OCI-LY3 (cell line): ENCODE data around the gene TMEM151A.

Experiments used
- EZH2phosphoT487 ChIP-seq: fragments of 200-600 bp; shearing (Covaris generic); IDR thresholded peaks from 2 replicates; pipeline ENCODE4 v1.6.1; 2018; ENCODE audit warnings: antibody characterized with exemption, mixed run types, low read depth
- TF ChIP-seq, protein P1 (sequence below): fragments of 200-600, 300-600 bp; sonication (generic); IDR thresholded peaks from 2 replicates; pipeline ENCODE4 v1.5.1; 2014; ENCODE audit warnings: antibody characterized with exemption, low read length, low read depth

DNA sequence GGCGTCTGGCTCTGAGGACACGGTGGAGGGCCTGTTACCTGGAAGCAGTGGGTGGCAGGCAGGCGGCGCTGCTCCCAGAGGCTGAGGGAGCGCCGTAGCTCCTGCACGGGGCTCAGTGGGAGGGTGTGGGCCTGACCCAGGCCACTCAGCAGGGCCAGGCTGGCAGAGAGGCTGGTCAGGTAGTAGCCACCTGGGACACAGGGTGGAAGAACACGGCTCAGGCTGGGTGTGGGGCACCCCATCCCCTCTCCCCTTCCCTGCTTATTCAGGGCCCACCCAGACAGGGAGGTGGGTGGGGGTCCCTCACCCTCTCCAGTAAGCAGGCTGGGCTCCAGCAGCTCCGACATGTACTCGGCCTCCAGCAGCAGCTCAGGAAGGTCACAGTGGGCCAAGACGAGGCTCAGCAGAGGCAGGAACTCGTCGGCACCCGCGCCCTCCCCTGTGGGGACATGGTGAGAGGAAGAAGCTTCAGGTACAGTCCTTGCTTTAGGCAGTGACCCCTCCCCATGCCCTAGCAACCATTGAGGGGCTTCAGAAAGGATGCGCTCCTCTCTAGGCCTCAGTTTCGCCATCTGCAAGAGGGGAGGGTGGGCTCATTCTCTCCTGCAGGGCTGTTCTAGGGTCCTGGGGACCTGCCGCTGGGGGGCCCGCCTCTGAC is 41.7 kb downstream of the TMEM151A start:
- TF ChIP-seq, protein P1, sequence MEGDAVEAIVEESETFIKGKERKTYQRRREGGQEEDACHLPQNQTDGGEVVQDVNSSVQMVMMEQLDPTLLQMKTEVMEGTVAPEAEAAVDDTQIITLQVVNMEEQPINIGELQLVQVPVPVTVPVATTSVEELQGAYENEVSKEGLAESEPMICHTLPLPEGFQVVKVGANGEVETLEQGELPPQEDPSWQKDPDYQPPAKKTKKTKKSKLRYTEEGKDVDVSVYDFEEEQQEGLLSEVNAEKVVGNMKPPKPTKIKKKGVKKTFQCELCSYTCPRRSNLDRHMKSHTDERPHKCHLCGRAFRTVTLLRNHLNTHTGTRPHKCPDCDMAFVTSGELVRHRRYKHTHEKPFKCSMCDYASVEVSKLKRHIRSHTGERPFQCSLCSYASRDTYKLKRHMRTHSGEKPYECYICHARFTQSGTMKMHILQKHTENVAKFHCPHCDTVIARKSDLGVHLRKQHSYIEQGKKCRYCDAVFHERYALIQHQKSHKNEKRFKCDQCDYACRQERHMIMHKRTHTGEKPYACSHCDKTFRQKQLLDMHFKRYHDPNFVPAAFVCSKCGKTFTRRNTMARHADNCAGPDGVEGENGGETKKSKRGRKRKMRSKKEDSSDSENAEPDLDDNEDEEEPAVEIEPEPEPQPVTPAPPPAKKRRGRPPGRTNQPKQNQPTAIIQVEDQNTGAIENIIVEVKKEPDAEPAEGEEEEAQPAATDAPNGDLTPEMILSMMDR = no peak
- no peak for TF ChIP-seq EZH2phosphoT487
